Skin epidermis (tissue), 12 donors: ENCODE data around the gene RTL9.
A peak's percentile ranks its signal among the peaks of the same experiment; 100 is the strongest.
"Not testable (repeated sequence)": the region's sequence is repeated elsewhere in the genome, so short reads cannot be mapped to it uniquely, and the experiment has no call there.

Experiments used
- H3K27ac ChIP-seq, 21 experiments: fragments of 200-600 bp; sonication (generic) in 11 of 21; one replicate each; pipeline ENCODE4 v1.5.0; 2020; ENCODE audit warnings: mild to moderate bottlenecking in 3 of 21, inconsistent platforms in 2 of 21, moderate library complexity in 2 of 21
- H3K4me3 ChIP-seq, 7 experiments: fragments of 200-600 bp; sonication (generic) in 2 of 7; one replicate each; pipeline ENCODE4 v1.5.0; 2020; ENCODE audit warnings: inconsistent platforms in 2 of 7, mild to moderate bottlenecking in 2 of 7, moderate library complexity in 1 of 7

Gene RTL9

GRCh38 chrX:110358548-110358947 is at the start of gene RTL9:
TSS of gene RTL9 (plus strand) at chrX:110358848. CDS start at chrX:110450618, 91,770 bp downstream.
- H3K27ac ChIP-seq: no peak within 1 kb of the TSS
- H3K4me3 ChIP-seq: no peak within 1 kb of the TSS

DNA sequence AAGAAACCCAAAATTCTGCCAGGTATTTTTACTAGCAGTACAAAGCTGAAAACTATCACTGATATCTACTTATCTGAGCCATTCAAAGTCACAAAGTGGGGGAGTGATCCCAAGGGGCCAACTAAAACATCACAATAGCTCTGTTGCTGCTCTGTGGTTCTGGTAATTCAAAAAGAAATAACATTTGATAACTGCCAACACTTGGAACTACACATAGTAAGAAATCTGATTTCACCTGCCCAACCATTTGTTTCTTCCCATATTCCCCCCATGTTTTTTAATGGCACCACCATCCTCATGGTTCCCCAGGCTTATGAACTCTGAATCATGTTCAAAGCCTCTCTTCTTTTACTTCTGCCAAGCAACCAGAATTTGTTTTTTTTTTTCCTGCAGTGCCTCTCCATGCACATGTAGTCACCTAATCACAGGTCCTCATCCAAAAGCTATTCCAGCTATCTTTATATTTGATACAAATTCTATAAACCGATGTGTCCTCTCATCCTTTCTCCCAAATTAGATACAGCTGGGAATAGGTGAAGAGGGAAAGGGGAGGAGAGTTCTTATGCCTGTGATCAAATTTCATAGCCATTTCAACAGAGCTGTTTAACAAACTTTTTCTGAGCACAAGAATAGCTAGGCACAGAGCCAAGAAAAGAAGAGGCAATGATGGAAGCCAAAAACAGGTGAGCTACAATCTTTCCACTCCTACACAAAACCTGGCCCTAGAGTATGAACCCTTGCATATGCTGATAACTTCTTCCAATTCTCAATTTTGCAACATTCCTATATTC is 48.5 kb upstream of the RTL9 start:
- Histone ChIP-seq H3K4me3 (no peak overlapping the region), H3K27ac (no peak overlapping the region)

GRCh38 chrX:110310896-110311295 is 47.8 kb upstream of the RTL9 start:
- Histone ChIP-seq H3K27ac (no peak overlapping the region), H3K4me3 (no peak overlapping the region)

DNA sequence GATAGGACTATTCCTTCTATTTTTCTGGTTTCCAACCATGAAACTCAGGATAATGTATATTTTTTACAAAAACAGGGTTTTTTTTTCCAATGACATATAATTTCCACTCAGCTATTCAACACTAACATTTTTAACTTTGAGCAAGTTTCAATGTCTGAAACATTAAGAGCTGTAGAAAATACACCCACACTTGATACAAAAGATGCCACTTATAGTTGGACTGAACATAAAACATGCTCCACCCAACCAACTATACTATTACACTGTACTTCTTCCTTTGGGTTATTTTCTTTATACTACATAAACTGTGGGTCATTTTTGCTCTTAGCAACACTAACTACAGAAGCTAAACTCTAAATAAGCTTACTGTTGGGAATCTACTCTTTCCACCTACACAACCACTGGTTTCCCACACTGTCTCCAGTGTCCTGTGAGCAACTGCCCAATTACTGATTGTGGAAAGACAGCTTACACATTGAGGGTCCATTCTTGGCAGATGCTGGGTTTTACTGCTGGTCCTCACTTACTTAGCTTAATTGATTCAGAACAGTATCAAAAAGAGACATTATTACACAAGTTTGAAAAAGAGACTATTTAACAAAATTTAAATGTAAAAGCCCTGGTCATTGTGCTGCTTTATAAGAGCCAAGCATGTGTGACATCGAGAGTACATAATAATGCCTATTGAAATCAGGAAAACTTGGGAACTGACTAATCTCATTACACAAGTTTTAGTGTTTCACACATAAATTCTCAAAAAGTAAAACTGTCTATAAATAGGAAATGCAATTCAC is 47.0 kb upstream of the RTL9 start:
- Histone ChIP-seq H3K27ac (no peak overlapping the region), H3K4me3 (no peak overlapping the region)

DNA sequence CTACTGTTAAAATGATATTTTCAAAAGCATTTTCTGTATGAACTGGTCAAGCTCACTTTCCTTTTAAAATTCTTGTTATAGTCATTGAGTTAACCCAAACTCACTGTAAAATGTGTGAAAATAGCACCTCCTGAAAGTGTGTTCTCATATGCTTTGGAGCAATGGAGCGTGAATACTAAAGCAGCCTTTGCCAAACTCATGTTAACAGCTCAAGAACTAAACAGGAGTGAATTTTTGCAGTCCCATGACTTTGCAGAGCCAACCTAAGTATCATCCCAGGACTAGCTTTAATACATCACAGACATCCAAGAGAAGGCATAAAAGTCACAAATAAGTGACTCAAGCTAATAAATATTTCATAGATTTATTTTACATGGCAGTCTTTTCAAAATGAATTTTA is 43.1 kb upstream of the RTL9 start:
- H3K27ac ChIP-seq: no peak overlapping the region
- H3K4me3 ChIP-seq: no peak overlapping the region

GRCh38 chrX:110316351-110317060 is 42.1 kb upstream of the RTL9 start:
- Histone ChIP-seq H3K4me3 (peak overlapping the region; percentile 56 to 85 (median 67)), H3K27ac (peak overlapping the region in 7 of 21 experiments; percentile 84 to 94 (median 88))

GRCh38 chrX:110317061-110317819 is 41.4 kb upstream of the RTL9 start:
- H3K27ac ChIP-seq: peak overlapping the region; percentile 63 to 94 (median 88)
- peak overlapping the region; percentile 56 to 85 (median 67) for H3K4me3 ChIP-seq

DNA sequence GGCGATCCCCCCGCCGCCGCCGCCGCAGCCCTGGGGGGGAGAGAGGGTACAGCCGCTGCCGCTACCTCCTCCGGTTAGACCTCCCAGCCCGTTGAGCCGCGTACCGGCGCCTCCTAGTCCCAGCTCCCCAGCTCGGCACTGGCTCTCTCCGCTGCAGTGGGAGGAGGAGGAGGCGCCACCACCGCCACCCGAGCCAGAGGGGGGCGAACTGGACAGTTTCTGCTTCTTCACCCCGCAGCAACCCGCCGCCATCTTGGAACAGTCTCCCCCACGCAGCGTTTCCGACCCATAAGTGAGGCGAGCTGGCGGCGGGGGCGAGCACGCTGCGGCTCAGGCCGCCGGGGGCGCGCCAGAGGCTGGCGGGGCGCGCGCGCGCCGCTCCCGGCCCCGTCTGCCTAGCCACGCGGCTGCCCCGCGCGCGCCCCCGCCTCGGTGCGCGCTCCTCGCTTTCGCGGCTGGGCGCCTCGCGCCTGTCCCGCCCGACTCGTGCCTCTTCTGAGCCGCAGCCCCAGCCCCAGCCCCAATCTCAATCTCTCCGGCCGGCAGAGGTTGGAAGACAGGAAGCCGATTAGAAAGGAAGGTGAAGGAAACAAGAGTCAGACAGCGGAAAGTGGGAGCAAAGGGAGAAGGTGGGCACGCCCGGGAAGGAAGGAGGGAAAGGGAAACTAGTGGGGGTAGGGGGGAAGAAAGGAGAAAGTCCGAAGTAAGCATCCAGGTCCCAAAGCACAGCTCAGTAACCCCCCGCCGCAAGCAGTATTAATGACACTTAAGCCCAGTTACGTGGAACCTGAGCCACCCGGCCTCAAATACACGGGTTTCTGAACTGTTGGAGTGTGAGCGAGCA is 40.6 kb upstream of the RTL9 start, which contains the start of gene AMMECR1:
AMMECR1 (minus strand) TSS at position 266 of the 844 bp plus-strand sequence; CDS start at position 252, 14 bp downstream.
- Histone ChIP-seq H3K27ac (peak within 1 kb of the TSS; percentile 63 to 94 (median 88)), H3K4me3 (peak within 1 kb of the TSS; percentile 56 to 85 (median 67))

DNA sequence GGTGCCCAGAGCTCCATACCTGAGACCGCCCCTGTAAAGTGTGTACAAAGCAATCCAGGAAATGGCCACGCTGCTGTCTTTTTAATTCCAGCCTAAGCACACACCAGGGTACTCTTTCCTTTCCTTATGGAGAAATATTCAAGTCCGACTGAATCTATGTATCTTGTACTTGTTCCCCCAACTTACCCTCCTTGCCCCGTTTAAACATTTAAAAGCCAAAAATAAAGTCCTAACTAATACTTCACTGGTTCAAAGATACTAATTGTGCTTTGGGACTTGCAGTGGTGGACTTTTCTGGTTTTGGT is 40.0 kb upstream of the RTL9 start:
- Histone ChIP-seq H3K27ac (peak overlapping the region; percentile 33 to 94 (median 81)), H3K4me3 (peak overlapping the region; percentile 30 to 85 (median 66))

DNA sequence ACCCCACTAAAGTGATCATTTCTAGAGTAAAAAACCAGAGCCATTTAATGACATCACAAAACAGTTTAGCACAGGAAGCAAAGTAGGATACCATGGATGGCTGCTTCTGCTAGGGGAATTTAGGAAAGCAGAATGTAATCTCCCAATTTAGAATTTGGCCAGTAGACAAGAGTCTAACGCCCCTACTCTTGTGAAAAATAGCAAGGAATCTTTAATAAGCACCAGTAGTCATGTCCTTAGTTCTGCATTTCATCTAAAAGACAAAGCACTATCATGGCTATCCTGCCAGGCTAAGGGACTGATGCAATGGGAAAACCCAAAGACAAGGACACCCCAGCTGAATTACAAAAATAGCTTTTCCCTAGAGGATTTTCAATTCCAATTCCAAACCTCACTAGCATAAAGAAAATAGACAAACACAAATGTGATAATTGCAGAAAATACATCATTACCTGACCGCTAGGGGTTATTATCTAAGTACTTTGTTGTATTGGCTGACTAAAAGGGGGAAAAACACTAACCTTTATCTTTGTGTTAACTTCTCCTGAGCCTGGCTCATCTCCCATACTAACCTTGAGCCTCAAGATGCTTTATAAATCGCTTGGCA is 38.2 kb upstream of the RTL9 start:
- Histone ChIP-seq H3K27ac (no peak overlapping the region), H3K4me3 (no peak overlapping the region)

- H3K27ac ChIP-seq: no peak overlapping the region
- no peak overlapping the region for H3K4me3 ChIP-seq
These were observed 37.6 kb upstream of the RTL9 start for GRCh38 chrX:110321081-110321480.

GRCh38 chrX:110321670-110322069 is 37.0 kb upstream of the RTL9 start:
- Histone ChIP-seq H3K4me3 (no peak overlapping the region), H3K27ac (no peak overlapping the region)

DNA sequence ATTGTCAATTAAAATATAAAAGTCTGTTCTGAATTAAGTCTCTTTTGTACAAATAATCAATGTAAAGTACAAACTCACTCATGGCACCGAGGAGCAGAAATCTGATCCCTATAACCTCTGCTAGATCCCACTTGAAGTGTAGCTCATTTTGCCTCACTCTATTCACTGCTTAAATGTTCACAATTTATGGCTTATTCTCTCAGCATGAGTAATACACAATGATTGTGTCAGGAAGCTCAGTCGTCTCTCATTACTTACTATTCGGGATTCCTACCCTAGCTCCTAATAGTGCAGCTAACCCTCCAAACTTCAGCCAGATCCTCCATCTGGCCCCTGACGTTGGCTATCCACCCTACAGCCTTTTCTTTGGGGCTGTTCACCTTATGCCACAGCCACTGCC is 36.0 kb upstream of the RTL9 start:
- no peak overlapping the region for H3K27ac ChIP-seq
- no peak overlapping the region for H3K4me3 ChIP-seq

- H3K27ac ChIP-seq: no peak overlapping the region
- H3K4me3 ChIP-seq: no peak overlapping the region
These were observed 31.9 kb upstream of the RTL9 start for GRCh38 chrX:110326712-110327111.

- Histone ChIP-seq H3K4me3 (no peak overlapping the region), H3K27ac (no peak overlapping the region)
These were observed 31.3 kb upstream of the RTL9 start for GRCh38 chrX:110327336-110327735.

DNA sequence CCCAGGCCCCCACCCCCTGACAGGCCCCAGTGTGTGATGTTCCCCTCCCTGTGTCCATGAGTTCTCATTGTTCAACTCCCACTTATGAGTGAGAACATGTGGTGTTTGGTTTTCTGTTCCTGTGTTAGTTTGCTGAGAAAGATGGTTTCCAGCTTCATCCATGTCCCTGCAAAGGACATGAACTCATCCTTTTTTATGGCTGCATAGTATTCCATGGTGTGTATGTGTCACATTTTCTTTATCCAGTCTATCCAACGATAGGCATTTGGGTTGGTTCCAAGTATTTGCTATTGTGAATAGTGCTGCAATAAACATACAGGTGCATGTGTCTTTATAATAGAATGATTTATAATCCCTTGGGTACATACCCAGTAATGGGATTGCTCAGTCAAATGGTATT is 30.0 kb upstream of the RTL9 start:
- not testable (repeated sequence) for H3K4me3 ChIP-seq, H3K27ac ChIP-seq

GRCh38 chrX:110331444-110332030 is 27.1 kb upstream of the RTL9 start:
- no peak overlapping the region for H3K4me3 ChIP-seq
- no peak overlapping the region for H3K27ac ChIP-seq

GRCh38 chrX:110333458-110333857 is 25.2 kb upstream of the RTL9 start:
- not testable (repeated sequence) for H3K27ac ChIP-seq, H3K4me3 ChIP-seq
